ENCODE results near the gene CD1D. TPM values are rescaled to one million over a fixed set of nuclear protein-coding genes. Genes with fewer than 3 reads are reported as not detected.

CD1D gene
- 0.09 and 0.32 TPM in 2 replicates for total RNA-seq

DNA sequence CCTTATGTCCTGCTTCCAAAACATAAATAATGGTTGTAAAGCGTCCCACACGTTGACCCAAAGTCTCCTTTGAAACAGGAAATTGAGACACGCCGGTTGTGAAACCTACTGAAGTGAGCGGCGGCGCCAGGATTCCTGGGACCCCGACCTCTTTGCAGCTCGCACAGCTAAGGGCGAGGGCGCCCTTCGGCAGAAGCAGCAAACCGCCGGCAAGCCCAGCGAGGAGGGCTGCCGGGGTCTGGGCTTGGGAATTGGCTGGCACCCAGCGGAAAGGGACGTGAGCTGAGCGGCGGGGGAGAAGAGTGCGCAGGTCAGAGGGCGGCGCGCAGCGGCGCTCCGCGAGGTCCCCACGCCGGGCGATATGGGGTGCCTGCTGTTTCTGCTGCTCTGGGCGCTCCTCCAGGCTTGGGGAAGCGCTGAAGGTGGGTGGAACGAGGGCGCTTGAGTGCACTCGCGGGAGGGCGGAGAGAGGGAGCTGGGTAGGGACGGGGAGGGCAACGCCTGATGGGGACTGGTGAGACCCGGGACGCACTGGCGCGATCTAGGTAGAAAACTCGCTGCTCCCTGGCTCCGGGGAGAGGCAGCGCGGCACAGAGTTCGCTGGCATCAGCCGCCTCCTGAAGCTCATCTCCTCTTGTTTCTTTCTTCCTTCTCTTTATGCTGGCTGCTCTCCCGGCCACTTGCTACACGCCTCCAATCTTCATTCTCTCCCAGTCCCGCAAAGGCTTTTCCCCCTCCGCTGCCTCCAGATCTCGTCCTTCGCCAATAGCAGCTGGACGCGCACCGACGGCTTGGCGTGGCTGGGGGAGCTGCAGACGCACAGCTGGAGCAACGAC, at the start of gene CD1D:
TSS of gene CD1D (plus strand) at position 155 of the 836 bp plus-strand sequence. CDS start at position 362, 207 bp downstream.

Other genes starting within 250 kb of the CD1D start
- 63.5 and 73.5 TPM in 2 replicates for gene KIRREL1, start 187.2 kb upstream of the CD1D start, total RNA-seq
- gene CD1A, start 73.5 kb downstream of the CD1D start, total RNA-seq: not detected in 2 replicates
- not detected in 2 replicates for gene CD1C, start 109.0 kb downstream of the CD1D start, total RNA-seq
- not detected in 2 replicates for gene CD1B, start 150.6 kb downstream of the CD1D start, total RNA-seq
- not detected in 2 replicates for gene CD1E, start 173.0 kb downstream of the CD1D start, total RNA-seq
- not detected in 2 replicates for gene OR10T2, start 218.6 kb downstream of the CD1D start, total RNA-seq
- gene OR10K2, start 245.3 kb downstream of the CD1D start, total RNA-seq: not detected in 2 replicates